Activated CD8-positive, alpha-beta memory T cell treated with anti-CD3 and anti-CD28 coated beads, Interleukin-2, amount 50 U/mL, for 48 hours (primary cell): Measurements from ENCODE around the gene RXRB.
"Not testable (repeated sequence)": the region's sequence is repeated elsewhere in the genome, so short reads cannot be mapped to it uniquely, and the experiment has no call there.

ENCODE experiments used
- DNase-seq: peaks from one replicate; pipeline ENCODE4 v3.0.0-alpha.2; 2020

Gene RXRB

DNA sequence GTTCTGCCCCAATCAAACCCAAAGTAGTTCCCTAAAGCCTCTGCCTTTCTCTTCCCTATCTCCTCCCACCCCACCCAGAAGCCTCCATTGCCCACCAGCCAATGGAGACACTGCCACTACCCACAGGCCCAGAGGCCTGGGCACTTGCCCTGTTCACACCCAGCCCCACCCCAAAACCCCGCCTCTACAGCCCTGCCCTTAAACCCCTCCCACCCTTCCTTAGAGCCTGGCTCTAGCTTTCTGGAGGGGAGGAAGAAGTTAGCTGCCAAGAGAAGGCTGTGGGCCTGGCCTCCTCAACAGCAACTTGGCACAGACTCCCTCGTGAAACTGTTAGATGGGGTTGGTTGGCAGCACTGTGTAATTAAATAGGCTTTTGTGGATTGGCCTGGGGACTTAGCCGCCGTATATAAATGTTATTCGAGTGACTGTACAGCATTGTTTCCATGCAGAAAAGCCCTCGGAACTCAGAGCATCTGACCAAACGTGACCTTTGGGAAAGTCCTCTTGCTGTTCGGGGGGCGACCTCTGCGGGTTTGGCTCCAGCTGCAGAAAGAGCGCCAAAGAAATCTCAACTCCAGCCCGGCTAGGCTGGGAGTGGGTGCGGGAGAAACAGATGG, 39.6 kb downstream of the RXRB start:
- peak; percentile 51 for DNase-seq

DNA sequence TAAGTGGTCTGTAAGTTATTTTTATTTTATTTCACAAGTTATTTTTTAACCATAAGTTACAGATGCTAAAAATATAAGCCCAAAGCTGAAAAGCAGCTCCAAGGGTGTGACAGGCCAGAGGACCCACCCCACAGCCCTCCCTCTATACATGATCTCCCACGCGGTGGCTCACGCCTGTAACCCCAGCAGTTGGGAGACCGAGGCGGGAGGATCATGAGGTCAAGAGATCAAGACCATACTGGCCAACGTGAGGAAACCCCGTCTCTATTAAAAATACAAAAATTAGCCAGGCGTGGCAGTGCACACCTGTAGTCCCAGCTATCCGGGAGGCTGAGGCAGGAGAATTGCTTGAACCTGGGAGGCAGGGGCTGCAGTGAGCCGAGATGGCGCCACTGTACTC, 40.4 kb downstream of the RXRB start:
- DNase-seq: no peak

DNA sequence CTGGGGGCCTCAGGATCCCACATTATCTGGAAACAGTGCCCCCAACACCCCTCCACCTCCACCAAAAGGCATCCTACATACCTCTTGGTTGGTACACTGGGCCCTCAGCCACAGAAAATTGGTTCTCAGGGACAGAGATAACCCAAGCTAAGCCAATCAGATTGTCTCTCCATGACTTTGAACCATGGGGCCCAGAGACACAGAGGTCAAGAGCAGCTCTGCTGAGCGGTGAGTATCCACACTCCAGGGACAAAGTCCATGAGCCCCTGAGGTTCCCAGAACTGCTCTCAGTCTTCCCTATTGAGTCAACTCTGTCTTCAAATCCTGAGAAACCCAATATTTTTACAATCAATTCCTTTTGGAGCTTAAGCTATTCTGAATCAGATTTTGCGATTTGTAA, 43.5 kb downstream of the RXRB start:
- no peak for DNase-seq

DNA sequence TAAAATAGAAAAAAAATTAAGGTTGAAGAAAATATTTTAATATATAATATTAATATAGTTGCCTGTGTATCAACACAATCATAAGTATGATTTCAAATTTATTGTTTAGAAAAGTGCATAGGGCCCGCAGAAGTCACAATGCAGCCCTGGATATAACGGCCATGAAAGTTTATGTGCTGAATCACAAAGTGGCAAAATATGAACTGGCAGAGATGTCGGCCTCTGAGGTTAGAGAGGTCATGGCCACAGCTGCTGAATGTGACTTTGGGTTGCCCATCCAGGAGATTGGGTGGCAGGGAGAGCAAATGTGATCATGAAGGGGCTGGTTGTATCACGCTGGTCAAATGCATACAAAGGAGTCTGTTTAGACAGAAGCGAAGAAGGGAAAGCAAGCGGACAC, 43.9 kb downstream of the RXRB start:
- no peak for DNase-seq

DNA sequence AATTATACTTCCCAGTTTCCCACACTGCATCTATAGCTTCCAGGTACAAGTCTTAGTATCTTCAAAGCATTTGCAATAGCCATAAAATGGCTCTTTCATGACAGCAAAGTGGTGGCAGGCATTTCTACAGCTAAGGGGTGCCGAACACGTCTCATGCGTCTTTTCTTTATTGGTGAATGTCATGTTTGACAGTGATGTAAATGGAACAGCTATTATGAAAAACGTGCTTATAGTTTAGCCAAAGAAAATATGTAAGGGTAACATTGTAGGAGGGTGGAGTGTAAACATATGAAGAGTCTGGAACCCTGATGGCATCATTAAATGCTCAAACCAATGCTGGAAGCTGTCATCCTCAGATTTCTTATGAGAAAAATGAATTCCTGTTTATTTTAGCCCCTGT, 46.1 kb downstream of the RXRB start:
- DNase-seq: no peak

DNA sequence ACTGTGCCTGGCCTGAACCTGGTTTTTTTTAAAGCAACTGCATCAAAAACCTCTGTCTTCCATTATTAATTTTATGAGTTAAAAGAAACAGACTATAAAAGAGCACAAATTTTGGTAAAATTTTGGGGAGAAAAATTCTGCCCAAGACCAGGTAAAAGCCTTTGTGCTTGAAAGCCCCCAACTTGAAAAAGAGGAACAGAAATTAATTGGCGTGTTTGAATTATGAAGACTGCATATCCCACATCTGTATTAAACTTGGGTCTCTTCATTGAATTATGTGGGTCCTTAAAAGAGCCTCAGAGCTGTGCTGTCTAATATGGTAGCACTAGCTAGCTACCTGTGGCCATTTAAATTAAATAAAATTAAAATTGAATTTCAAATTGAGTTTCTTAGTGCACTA, 49.4 kb downstream of the RXRB start:
- DNase-seq: no peak

DNA sequence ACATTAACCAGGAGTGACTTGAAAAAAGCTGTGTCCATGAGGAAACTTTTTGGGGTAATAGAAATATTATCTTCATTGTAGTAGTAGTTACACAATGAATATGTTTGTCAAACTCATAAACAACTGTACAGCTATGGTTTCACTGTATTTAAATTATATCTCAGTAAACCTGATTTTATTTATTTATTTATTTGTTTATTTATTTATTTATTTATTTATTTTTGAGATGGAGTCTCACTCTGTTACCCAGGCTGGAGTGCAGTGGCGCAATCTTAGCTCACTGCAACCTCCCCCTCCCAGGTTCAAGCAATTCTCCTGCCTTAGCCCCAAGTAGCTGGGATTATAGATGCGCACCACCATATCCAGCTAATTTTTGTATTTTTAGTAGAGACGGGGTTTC, 49.9 kb downstream of the RXRB start:
- not testable (repeated sequence) for DNase-seq

DNA sequence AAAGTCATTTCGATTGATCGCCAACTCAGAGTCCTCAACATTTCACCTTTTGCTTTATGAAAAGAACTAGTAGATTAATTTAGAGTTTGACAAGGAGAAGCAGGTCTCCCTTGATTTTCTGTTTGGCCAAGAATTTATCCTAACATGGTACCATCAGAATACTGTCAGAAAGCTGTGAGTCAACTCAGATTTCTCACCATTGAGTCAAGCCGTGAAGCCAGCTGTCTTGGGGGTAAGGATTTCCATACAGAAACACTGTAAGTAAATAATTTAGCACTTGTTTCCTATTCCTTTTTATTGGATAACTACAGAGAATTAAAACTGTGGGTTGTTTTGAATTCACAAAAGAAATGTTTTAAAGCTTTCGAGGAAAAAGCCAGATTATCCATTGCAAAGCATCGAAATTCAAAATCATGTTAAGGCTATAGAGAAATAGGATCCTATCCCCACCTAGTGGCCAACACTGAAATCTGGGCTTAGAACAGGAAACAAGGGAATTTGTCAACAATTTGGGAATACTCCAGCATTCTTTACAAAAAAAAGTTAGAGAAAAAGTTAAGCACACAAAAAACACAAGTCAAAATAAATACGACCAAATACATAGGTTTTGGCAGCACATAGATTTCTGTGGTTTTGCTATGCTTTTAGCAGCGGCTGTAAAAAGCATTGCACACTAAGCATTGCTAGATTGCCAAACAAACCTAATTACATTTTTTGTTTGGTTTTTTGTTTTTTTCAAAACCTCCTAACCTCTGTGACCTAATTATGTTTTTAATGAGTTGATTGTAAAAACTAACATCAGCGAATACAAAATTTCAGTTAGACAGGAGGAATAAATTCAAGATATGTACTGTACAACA, 52.4 kb downstream of the RXRB start:
- no peak for DNase-seq

DNA sequence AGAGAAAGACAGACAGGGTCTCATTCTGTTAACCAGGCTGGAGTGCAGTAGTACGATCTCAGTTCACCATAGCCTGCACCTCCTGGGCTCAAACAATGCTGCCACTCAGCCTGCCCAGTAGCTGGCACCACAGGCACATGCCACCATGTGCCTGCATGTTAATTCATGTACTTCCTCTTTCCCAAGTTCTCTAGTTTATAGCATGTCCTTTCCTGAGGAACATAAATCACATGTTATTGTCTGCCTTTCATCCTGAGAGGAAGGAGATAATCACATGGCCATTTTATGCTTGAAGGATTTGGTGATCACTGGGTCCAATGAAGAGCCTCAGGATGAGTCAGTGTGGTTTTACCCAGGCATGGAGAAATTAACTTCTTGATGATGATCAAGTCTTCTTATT, 56.1 kb downstream of the RXRB start:
- no peak for DNase-seq
